AG04450 (cell line): ENCODE results near the gene THUMPD2. TPM values are rescaled to one million over a fixed set of nuclear protein-coding genes. Genes with fewer than 3 reads are reported as not detected.

ENCODE experiments used
- CTCF ChIA-PET: fragments of 300-600, 350-600 bp; formaldehyde crosslinking; extraction: SDS; loops from one replicate; lab custom pipeline; 2022; ENCODE audit warnings: antibody characterized with exemption, inconsistent platforms; lab: Charles Lee
- POLR2A ChIA-PET: fragments of 350-600 bp; formaldehyde crosslinking; extraction: SDS; loops from one replicate; lab custom pipeline; 2021; ENCODE audit warnings: antibody characterized with exemption, inconsistent platforms; lab: Yijun Ruan, JAX
- DNase-seq: peaks from one replicate; pipeline ENCODE4 v3.0.0-alpha.2; 2011; ENCODE audit warnings: low read depth, low spot score
- H3K27ac ChIP-seq: one replicate; pipeline ENCODE4 v1.5.1; 2012; ENCODE audit warnings: low read depth, low read length, control low read depth
- H3K27me3 ChIP-seq: one replicate; pipeline ENCODE4 v1.6.0; 2012; ENCODE audit warnings: low read length; ENCODE audit not compliant: control insufficient read depth, insufficient read depth
- H3K4me3 ChIP-seq: 2 replicates; pipeline ENCODE4 v1.5.1; 2011; ENCODE audit warnings: mild to moderate bottlenecking, low read depth, low read length, control low read depth
- H3K9me3 ChIP-seq: 2 replicates; pipeline ENCODE4 v1.5.1; 2012; ENCODE audit warnings: low read length; ENCODE audit not compliant: control insufficient read depth, insufficient read depth
- polyA plus RNA-seq: library from polyadenylated mRNA; depleted of rRNA; stranded (reverse); fragments of >200 nt; gene quantifications from 2 replicates; pipeline ENCODE4 v1.2.3, GENCODE V29; 2011
- TF ChIP-seq, protein P1 (sequence below): IDR thresholded peaks from 2 replicates; pipeline ENCODE4 v1.5.1; 2011; ENCODE audit warnings: low read depth, low read length, control low read depth, inconsistent platforms

The THUMPD2 gene
- polyA plus RNA-seq, 1 experiment: 11.7 TPM

- H3K27ac ChIP-seq: no peak overlapping the region
- TF ChIP-seq, protein P1, sequence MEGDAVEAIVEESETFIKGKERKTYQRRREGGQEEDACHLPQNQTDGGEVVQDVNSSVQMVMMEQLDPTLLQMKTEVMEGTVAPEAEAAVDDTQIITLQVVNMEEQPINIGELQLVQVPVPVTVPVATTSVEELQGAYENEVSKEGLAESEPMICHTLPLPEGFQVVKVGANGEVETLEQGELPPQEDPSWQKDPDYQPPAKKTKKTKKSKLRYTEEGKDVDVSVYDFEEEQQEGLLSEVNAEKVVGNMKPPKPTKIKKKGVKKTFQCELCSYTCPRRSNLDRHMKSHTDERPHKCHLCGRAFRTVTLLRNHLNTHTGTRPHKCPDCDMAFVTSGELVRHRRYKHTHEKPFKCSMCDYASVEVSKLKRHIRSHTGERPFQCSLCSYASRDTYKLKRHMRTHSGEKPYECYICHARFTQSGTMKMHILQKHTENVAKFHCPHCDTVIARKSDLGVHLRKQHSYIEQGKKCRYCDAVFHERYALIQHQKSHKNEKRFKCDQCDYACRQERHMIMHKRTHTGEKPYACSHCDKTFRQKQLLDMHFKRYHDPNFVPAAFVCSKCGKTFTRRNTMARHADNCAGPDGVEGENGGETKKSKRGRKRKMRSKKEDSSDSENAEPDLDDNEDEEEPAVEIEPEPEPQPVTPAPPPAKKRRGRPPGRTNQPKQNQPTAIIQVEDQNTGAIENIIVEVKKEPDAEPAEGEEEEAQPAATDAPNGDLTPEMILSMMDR: no peak
- ChIA-PET CTCF (no interaction called here), POLR2A (no interaction called here)
- no peak overlapping the region for H3K4me3 ChIP-seq
- H3K27me3 ChIP-seq: no peaks in the 10 kb centered on the region
- no peak for DNase-seq
- H3K9me3 ChIP-seq: peaks cover 2% of the 10 kb centered on the region; the same call in 1 of the 2 replicates
Observed at GRCh38 chr2:39703181-39703872, 75.7 kb downstream of the THUMPD2 start.

DNA sequence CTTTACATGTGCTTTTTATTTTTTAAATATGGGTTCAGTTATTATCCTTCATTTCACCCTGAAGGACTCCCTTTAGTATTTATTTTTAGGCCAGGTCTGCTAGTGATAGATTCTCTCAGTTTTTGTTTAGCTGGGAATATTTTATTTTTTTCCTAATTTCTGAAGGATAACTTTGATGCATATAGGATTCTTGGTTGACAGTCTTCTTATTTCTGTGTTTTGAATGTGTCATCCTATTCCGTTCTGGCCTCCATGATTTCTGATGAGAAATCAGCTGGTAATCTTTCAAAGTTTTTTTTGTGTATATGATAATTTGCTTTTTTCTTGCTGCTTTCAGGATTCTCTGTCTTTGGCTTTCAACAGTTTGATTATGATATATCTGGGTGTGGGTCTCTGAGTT, 77.9 kb downstream of the THUMPD2 start:
- POLR2A ChIA-PET: no interaction called here
- CTCF ChIA-PET: interaction anchor here (2.1 kb wide), 1 partner anchor 107 kb away, joined by 6 read pairs; no protein-coding TSS in a partner anchor
- Histone ChIP-seq H3K9me3 (peaks cover 2% of the 10 kb centered on the region; the same call in 1 of the 2 replicates), H3K27ac (no peak overlapping the region), H3K4me3 (no peak overlapping the region), H3K27me3 (no peaks in the 10 kb centered on the region)
- DNase-seq: no peak
- TF ChIP-seq, protein P1: no peak

- TF ChIP-seq, protein P1: no peak
- no peak for DNase-seq
- H3K27ac ChIP-seq: no peak overlapping the region
- no peaks in the 10 kb centered on the region for H3K27me3 ChIP-seq
- H3K4me3 ChIP-seq: no peak overlapping the region
- H3K9me3 ChIP-seq: peaks cover 2% of the 10 kb centered on the region; the same call in 1 of the 2 replicates
- CTCF ChIA-PET: interaction anchor here (0.6 to 4.0 kb wide), 24 partner anchors 13 to 470 kb away, joined by 3 to 88 read pairs (median 4); no protein-coding TSS in a partner anchor
- POLR2A ChIA-PET: interaction anchor here (1.0 kb wide), 1 partner anchor 261 kb away, joined by 3 read pairs; no protein-coding TSS in a partner anchor
Observed at GRCh38 chr2:39697454-39697853, 81.6 kb downstream of the THUMPD2 start.

GRCh38 chr2:39696838-39697237, 82.2 kb downstream of the THUMPD2 start:
- Histone ChIP-seq H3K27ac (no peak overlapping the region), H3K27me3 (no peaks in the 10 kb centered on the region), H3K9me3 (peaks cover 2% of the 10 kb centered on the region; the same call in 1 of the 2 replicates), H3K4me3 (no peak overlapping the region)
- CTCF ChIA-PET: interaction anchor here (0.6 to 4.0 kb wide), 43 partner anchors 14 to 469 kb away, joined by 3 to 88 read pairs (median 3); partner anchors contain the start of gene MAP4K3
- POLR2A ChIA-PET: interaction anchor here (0.6 to 1.3 kb wide), 3 partner anchors 11 to 261 kb away, joined by 3 to 5 read pairs (median 4); no protein-coding TSS in a partner anchor
- TF ChIP-seq, protein P1: peak; percentile 53
- DNase-seq: peak; percentile 49
